NCI-H2196 treated with DMSO at 0.1 percent for 48 hours (cell line): ENCODE results near the gene HOXA9.

Experiments used
- DNase-seq: peaks from one replicate; lab custom pipeline; 2025; ENCODE audit not compliant: unreplicated experiment; lab: John Stamatoyannopoulos, UW

HOXA9 gene

DNA sequence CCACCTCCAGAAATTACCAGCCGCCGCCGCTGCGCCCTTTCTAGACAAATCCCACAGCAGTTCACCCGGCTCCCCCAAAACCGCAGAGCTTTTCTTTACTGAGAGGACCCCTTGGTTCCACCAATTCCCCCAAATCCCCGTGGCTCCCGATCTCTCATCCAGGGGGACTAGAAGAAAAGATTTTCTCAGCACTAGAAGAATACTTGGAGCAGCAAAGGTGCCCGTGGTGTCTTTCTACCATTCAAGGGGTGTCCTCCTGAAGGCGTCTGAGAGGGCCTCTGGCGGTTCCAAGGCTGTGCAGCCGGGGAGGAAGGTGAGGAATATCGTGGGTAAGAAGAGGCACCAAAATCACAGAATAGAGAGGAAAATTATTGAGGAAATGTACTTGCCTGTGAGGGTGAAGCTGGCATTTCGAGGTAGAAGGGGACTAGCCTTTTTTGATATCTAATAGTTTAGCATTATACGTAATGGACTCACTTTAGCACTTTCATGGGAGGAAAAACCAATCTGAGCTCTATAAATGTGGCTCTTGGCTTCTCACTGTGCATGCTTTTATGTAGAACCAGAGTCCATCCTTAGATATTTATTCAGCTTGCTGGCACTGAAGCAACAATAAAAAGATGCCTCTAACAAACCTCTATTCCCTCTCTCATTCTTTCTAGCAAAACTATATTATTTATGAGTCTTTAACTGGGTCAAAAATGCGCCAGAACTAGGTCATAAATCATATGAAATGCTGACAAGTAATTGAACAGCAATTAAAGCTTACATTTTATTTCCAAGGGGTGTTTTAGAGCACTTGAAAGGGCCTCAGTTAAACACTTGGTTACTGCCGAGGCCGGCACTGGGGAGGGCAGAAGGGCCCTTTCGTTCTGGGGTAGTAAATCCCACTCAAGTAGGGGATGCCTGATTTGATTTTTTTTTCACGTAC lies 49.0 kb downstream of the HOXA9 start:
- no peak for DNase-seq

DNA sequence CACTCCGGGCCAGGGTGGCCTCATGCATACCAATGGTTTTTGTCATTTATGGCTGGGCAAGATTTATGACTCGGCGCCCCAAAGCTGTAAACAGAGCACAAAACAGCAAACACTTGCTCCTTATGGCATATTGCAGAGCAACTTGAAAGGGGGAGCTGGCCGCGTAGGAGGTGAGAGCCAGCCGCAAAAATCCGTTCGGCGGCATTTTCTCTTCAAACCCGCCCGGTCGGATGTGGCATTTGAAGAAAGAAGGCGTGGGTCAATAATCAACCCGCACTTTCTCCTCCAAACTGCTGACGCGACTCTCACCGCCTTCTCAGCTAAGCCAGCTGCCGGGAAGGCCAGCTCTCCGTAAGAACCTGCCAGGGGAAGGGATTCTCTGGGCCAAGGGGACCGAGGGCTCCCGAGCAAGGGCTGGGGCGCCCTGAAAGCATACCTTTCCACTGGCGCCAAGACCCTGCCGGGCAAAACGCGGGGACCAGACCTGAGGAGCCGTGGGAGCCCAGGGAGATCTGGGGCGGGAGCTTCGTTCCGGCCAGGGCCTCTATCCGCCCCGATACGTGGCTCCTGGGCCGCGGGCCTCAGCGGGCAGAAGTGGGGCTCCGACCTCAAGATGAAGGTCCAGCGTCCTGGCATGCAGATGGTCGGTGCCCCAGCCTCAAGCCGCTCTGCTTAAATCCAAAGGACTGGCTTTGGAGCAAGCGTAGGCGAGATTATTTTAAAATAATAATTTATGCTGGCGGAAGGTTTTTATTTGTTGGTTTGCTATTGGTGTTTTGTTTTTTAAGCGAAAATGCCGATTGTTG lies 49.9 kb downstream of the HOXA9 start:
- DNase-seq, result no peak

DNA sequence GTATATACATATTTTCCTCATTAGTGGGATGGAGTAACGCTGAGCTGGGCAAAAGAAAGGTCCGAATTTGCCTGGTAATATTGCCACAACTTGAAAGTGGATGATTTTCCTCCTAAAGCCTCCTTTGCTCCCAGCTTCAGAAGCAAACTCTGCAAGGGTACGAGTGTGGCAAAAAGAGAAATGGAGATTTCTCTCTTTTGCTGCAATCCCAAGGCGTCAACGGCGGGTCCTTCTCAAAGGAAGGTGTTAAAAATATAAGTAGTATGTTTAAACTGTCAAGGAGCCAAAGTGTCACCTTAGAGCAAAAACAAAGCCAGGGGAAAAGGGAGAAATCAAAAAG lies 50.5 kb downstream of the HOXA9 start:
- DNase-seq, result no peak

DNA sequence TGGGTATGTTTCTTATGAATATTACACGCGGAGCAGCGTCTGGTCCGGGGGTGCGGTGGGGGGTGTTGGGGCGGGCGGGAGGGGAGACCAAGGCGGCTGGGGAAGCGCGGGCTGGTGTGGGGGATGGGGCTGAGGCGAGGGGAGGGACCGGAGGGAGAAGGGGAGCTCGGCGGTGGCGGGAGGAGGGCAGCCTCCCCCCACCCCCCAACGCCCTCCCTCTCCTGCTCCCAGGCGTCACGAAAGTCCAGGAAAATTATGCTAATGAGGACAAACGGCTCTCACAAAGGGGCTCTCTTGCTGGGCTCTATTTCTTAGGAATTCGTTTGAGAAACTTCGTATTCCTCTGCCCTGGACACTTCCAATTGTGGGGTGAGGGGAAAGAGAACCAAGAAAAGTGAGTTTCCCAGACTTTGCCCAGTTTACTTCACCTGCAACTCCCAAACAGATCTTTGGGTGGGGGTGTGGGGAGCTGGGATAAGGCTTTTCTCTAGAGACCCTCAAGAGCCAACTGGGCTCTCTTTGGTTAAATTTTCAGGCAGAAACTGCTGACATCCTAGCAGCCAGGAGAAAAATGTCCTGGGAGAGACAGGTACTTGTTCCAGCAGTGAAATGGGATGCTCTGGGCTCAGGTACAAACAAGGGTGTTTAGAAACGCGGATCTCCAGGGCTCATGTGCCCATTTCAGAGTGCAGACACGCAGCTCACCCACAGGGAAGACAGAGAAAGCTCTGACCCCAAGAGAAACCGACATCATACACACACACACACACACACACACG lies 51.2 kb downstream of the HOXA9 start:
- DNase-seq, result no peak

DNA sequence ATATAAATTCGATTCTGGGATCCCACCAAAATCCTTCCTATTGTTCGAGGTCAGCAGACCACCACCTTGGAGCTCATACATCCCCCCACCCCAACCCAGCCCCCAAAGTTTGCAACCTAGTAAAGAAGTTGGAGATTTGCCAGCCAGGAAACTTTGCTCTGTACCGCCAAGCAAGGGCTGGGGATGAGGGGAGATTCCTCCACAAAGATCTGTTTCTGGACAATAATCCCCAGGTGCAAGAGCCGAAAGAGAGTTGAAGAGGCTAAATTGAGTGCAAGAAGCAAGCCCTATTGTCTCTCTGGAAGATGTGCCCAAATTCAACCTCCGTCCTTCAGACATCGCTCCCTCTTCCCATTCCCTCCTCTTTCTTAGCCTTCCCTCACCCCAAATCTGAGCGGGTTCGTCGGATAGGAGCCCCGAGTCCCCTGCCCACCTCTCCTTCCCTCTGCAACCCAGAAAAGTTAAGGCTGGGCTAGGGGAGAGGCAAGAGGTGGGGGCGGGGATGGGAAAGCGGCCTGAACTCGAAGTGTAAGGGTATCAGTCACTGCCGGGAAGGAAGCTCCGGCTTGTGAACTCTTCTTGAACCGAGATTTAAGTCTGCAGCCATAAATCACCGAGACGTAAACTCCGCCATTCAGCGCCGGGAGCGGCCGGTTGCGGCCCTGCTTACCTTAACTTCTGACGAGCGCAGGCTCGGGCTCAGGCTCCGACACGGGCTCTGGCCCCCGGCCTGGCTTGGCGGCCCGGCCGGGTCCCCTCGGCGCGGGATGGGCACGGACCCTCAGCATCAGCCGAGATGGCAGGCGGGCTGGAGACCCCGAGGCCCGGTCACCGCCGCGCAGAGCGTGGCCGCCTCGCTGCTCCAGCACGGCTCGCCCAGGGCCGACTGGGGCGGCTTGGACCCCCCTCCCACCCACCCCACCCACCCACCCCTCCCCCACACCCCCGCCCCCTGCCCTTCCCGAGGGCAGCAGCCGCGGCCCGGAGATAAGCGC lies 52.1 kb downstream of the HOXA9 start:
- DNase-seq, result no peak
